ENCODE results near the gene CD3G.

- TF ChIP-seq, protein P1, sequence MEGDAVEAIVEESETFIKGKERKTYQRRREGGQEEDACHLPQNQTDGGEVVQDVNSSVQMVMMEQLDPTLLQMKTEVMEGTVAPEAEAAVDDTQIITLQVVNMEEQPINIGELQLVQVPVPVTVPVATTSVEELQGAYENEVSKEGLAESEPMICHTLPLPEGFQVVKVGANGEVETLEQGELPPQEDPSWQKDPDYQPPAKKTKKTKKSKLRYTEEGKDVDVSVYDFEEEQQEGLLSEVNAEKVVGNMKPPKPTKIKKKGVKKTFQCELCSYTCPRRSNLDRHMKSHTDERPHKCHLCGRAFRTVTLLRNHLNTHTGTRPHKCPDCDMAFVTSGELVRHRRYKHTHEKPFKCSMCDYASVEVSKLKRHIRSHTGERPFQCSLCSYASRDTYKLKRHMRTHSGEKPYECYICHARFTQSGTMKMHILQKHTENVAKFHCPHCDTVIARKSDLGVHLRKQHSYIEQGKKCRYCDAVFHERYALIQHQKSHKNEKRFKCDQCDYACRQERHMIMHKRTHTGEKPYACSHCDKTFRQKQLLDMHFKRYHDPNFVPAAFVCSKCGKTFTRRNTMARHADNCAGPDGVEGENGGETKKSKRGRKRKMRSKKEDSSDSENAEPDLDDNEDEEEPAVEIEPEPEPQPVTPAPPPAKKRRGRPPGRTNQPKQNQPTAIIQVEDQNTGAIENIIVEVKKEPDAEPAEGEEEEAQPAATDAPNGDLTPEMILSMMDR (IDR thresholded peaks at IDR 0.05): no peak
- no peak for TF ChIP-seq SIN3A (IDR thresholded peaks at IDR 0.05; ENCODE audit: borderline replicate concordance, insufficient read depth, low read depth, low read length)
Measured at GRCh38 chr11:118295199-118295598, 48.9 kb upstream of the CD3G start.
